Uterus (tissue), 4 donors: Measurements from ENCODE around the gene CDC20. TPM values are rescaled to one million over a fixed set of nuclear protein-coding genes. Genes with fewer than 3 reads are reported as not detected.

Experiments used
- DNase-seq, 2 donors: peaks; one replicate each; pipeline ENCODE4 v3.0.0-alpha.2; 2019 to 2020
- H3K27ac ChIP-seq, 2 donors: fragments of 200-600 bp; sonication (generic); 1 replicate in 1 of 2; 2 replicates in 1 of 2; pipeline ENCODE4 v1.5.1; 2016 to 2018
- H3K27me3 ChIP-seq, 2 donors: fragments of 200-600 bp; sonication (generic); one replicate each; pipeline ENCODE4 v1.5.1; 2018 to 2019; ENCODE audit warnings: control low read depth in 1 of 2
- H3K36me3 ChIP-seq, 2 donors: fragments of 200-600 bp; sonication (generic); one replicate each; pipeline ENCODE4 v1.5.1; 2019; ENCODE audit warnings: control low read depth in 1 of 2
- H3K4me1 ChIP-seq, 2 donors: fragments of 200-600 bp; sonication (generic); one replicate each; pipeline ENCODE4 v1.5.1; 2018 to 2019; ENCODE audit warnings: control low read depth in 1 of 2
- H3K4me3 ChIP-seq, 2 donors: fragments of 200-600 bp; sonication (generic); 1 replicate in 1 of 2; 2 replicates in 1 of 2; pipeline ENCODE4 v1.5.1; 2018 to 2019; ENCODE audit warnings: mild to moderate bottlenecking in 1 of 2
- H3K9me3 ChIP-seq, 2 donors: fragments of 200-600 bp; sonication (generic); one replicate each; pipeline ENCODE4 v1.5.1; 2019; ENCODE audit warnings: control low read depth in 1 of 2
- CTCF ChIP-seq, 4 experiments: fragments of 200-600 bp in 2 of 4; fragments of 450-650 bp in 2 of 4; sonication (generic) in 2 of 4; IDR thresholded peaks; one replicate each; pipeline ENCODE4 v1.5.1; 2016 to 2019; ENCODE audit warnings: antibody characterized with exemption in 4 of 4, mild to moderate bottlenecking in 2 of 4, moderate library complexity in 1 of 4
- POLR2A ChIP-seq, 2 donors: fragments of 450-650 bp; IDR thresholded peaks; one replicate each; pipeline ENCODE4 v1.6.1; 2016; ENCODE audit warnings: antibody characterized with exemption in 2 of 2, mild to moderate bottlenecking in 1 of 2, moderate library complexity in 1 of 2
- intact Hi-C: fragments of 100-400 bp; cut with DNase I; formaldehyde crosslinking; loops from one replicate; pipeline ENCODE4 v1.15.1; 2023; ENCODE audit warnings: low total_unique reads
- total RNA-seq, 4 donors: library from RNA; depleted of rRNA in 3 of 4; stranded (reverse); fragments of >200 nt in 3 of 4; gene quantifications; one replicate each; pipeline versions ENCODE4 v1.1.0 to v1.2.4, GENCODE V29; 2014 to 2023
- donor health status: DM: yes; HTN: yes; CAD: no.

Gene CDC20
- total RNA-seq, 4 donors from 2014 or later = 1.3 to 20.3 TPM; not detected in 2

- no peaks in the 10 kb centered on the region for H3K4me1 ChIP-seq
Observed at GRCh38 chr1:43351421-43352350, 7.1 kb upstream of the CDC20 start.

GRCh38 chr1:43352351-43352705 is 6.5 kb upstream of the CDC20 start:
- H3K27me3 ChIP-seq = no peaks in the 10 kb centered on the region
- no peak overlapping the region for H3K27ac ChIP-seq
- no peaks in the 10 kb centered on the region for H3K9me3 ChIP-seq
- H3K4me3 ChIP-seq = no peak overlapping the region
- no peaks in the 10 kb centered on the region for H3K36me3 ChIP-seq
- no peaks in the 10 kb centered on the region for H3K4me1 ChIP-seq
- intact Hi-C loops = no loop called here
- no peak for TF ChIP-seq POLR2A (IDR thresholded peaks at IDR 0.05)
- no peak for TF ChIP-seq CTCF (IDR thresholded peaks at IDR 0.05)
- no peak for DNase-seq

More at GRCh38 chr1:43351421-43352350, 7.1 kb upstream of the CDC20 start:
- Histone ChIP-seq H3K27ac (no peak overlapping the region), H3K36me3 (no peaks in the 10 kb centered on the region), H3K9me3 (no peaks in the 10 kb centered on the region), H3K4me3 (no peak overlapping the region), H3K27me3 (no peaks in the 10 kb centered on the region)
- TF ChIP-seq CTCF (IDR thresholded peaks at IDR 0.05) (no peak), POLR2A (IDR thresholded peaks at IDR 0.05) (no peak)
- no peak for DNase-seq
- intact Hi-C loops = no loop called here

GRCh38 chr1:43352881-43353280 is 5.9 kb upstream of the CDC20 start:
- Histone ChIP-seq H3K9me3 (no peaks in the 10 kb centered on the region), H3K27me3 (no peaks in the 10 kb centered on the region), H3K4me1 (no peaks in the 10 kb centered on the region), H3K27ac (no peak overlapping the region), H3K36me3 (no peaks in the 10 kb centered on the region), H3K4me3 (no peak overlapping the region)
- TF ChIP-seq POLR2A (IDR thresholded peaks at IDR 0.05) (no peak), CTCF (IDR thresholded peaks at IDR 0.05) (no peak)
- intact Hi-C loops = no loop called here
- DNase-seq = no peak

GRCh38 chr1:43354471-43354870 is 4.3 kb upstream of the CDC20 start:
- DNase-seq = no peak
- TF ChIP-seq POLR2A (IDR thresholded peaks at IDR 0.05) (no peak), CTCF (IDR thresholded peaks at IDR 0.05) (no peak)
- Histone ChIP-seq H3K4me3 (no peak overlapping the region), H3K9me3 (no peaks in the 10 kb centered on the region), H3K36me3 (no peaks in the 10 kb centered on the region), H3K27ac (no peak overlapping the region), H3K4me1 (peaks cover 0 to 5% of the 10 kb centered on the region in 2 donors), H3K27me3 (no peaks in the 10 kb centered on the region)
- intact Hi-C loops = no loop called here

- no peaks in the 10 kb centered on the region for H3K27me3 ChIP-seq
- H3K4me1 ChIP-seq = peaks cover 0 to 5% of the 10 kb centered on the region in 2 donors
- H3K9me3 ChIP-seq = no peaks in the 10 kb centered on the region
- no peaks in the 10 kb centered on the region for H3K36me3 ChIP-seq
- no peak for TF ChIP-seq POLR2A (IDR thresholded peaks at IDR 0.05)
- TF ChIP-seq CTCF (IDR thresholded peaks at IDR 0.05) = no peak
- intact Hi-C loops = no loop called here
- no peak for DNase-seq
- H3K27ac ChIP-seq = no peak overlapping the region
- no peak overlapping the region for H3K4me3 ChIP-seq
Observed at GRCh38 chr1:43354936-43355335, 3.8 kb upstream of the CDC20 start.
